HFF-Myc (cell line): Measurements from ENCODE around the gene RTL5.

Experiments used
- DNase-seq: peaks from one replicate; pipeline ENCODE4 v3.0.0-alpha.2; 2011; ENCODE audit warnings: low read depth; ENCODE audit errors: extremely low read depth
- H3K4me3 ChIP-seq: replicated peaks from 2 replicates; pipeline ENCODE4 v1.5.1; 2011; ENCODE audit warnings: low read depth, mild to moderate bottlenecking, control low read depth, low read length
- CTCF ChIP-seq: IDR thresholded peaks from 2 replicates; pipeline ENCODE4 v1.5.1; 2012; ENCODE audit warnings: mild to moderate bottlenecking, low read depth, low read length, control low read depth; ENCODE audit errors: missing control alignments

RTL5 gene

GRCh38 chrX:72094894-72095293 lies 36.8 kb downstream of the RTL5 start:
- TF ChIP-seq CTCF, result no peak

GRCh38 chrX:72089254-72089653 lies 42.5 kb downstream of the RTL5 start:
- no peak for DNase-seq
- no peak overlapping the region for H3K4me3 ChIP-seq
- TF ChIP-seq CTCF, result no peak

More at GRCh38 chrX:72094894-72095293, 36.8 kb downstream of the RTL5 start:
- no peak for DNase-seq
- no peak overlapping the region for H3K4me3 ChIP-seq

GRCh38 chrX:72088761-72089160 lies 43.0 kb downstream of the RTL5 start:
- no peak overlapping the region for H3K4me3 ChIP-seq
- no peak for DNase-seq
- no peak for TF ChIP-seq CTCF

- TF ChIP-seq CTCF, result no peak
- H3K4me3 ChIP-seq, result no peak overlapping the region
- no peak for DNase-seq
These were observed 44.7 kb downstream of the RTL5 start for GRCh38 chrX:72086995-72087394.

- H3K4me3 ChIP-seq, result no peak overlapping the region
These were observed 47.6 kb downstream of the RTL5 start for GRCh38 chrX:72084114-72084513.

GRCh38 chrX:72083291-72083690 lies 48.4 kb downstream of the RTL5 start:
- H3K4me3 ChIP-seq, result no peak overlapping the region
- TF ChIP-seq CTCF, result no peak
- no peak for DNase-seq

More at GRCh38 chrX:72084114-72084513, 47.6 kb downstream of the RTL5 start:
- no peak for TF ChIP-seq CTCF
- no peak for DNase-seq

GRCh38 chrX:72081605-72082320 lies 50.0 kb downstream of the RTL5 start:
- H3K4me3 ChIP-seq, result no peak overlapping the region
- DNase-seq, result no peak
- TF ChIP-seq CTCF, result no peak
